ENCODE results near the gene STAG2. TPM values are rescaled to one million over a fixed set of nuclear protein-coding genes. Genes with fewer than 3 reads are reported as not detected.
"Not testable (repeated sequence)": the region's sequence is repeated elsewhere in the genome, so short reads cannot be mapped to it uniquely, and the experiment has no call there.

Gene STAG2
- total RNA-seq, 1 donor from 2014 or later = 70.7 TPM

- H3K27me3 Mint-ChIP-seq (ENCODE audit: low read depth) = no peaks in the 10 kb centered on the region
- no peaks in the 10 kb centered on the region for H3K4me1 Mint-ChIP-seq
- H3K27ac Mint-ChIP-seq (ENCODE audit: unreplicated experiment) = no peak overlapping the region
- H3K36me3 Mint-ChIP-seq (ENCODE audit: low read depth) = peaks cover 9% of the 10 kb centered on the region
- DNase-seq (ENCODE audit: low read depth, low spot score) = no peak
- no peak overlapping the region for H3K4me3 Mint-ChIP-seq
- H3K9me3 Mint-ChIP-seq = peaks cover 14% of the 10 kb centered on the region
- TF ChIP-seq, protein P1, sequence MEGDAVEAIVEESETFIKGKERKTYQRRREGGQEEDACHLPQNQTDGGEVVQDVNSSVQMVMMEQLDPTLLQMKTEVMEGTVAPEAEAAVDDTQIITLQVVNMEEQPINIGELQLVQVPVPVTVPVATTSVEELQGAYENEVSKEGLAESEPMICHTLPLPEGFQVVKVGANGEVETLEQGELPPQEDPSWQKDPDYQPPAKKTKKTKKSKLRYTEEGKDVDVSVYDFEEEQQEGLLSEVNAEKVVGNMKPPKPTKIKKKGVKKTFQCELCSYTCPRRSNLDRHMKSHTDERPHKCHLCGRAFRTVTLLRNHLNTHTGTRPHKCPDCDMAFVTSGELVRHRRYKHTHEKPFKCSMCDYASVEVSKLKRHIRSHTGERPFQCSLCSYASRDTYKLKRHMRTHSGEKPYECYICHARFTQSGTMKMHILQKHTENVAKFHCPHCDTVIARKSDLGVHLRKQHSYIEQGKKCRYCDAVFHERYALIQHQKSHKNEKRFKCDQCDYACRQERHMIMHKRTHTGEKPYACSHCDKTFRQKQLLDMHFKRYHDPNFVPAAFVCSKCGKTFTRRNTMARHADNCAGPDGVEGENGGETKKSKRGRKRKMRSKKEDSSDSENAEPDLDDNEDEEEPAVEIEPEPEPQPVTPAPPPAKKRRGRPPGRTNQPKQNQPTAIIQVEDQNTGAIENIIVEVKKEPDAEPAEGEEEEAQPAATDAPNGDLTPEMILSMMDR (conservative IDR thresholded peaks at IDR 0.05) = no peak
These were observed 166.0 kb downstream of the STAG2 start for GRCh38 chrX:124127496-124127895.

DNA sequence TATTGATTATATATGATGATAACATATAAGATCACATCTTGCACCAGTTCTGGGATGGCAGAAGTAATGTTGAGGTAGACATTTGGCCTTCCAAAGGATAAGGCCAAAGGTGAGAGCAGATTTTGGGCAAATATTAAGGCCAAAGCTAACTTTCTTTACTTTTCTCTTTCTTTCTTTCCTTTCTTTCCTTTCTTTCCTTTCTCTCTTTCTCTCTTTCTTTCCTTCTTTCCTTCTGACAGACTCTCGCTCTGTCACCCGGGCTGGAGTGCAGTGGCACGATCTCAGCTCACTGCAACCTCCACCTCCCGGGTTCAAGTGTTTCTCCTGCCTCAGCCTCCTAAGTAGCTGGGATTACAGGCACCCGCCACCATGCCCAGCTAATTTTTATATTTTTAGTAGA lies 170.9 kb downstream of the STAG2 start:
- H3K4me3 Mint-ChIP-seq; H3K27me3 Mint-ChIP-seq (ENCODE audit: low read depth); H3K36me3 Mint-ChIP-seq (ENCODE audit: low read depth); H3K27ac Mint-ChIP-seq (ENCODE audit: unreplicated experiment); DNase-seq (ENCODE audit: low read depth, low spot score); H3K4me1 Mint-ChIP-seq: not testable (repeated sequence)
- peaks cover 10% of the 10 kb centered on the region for H3K9me3 Mint-ChIP-seq

DNA sequence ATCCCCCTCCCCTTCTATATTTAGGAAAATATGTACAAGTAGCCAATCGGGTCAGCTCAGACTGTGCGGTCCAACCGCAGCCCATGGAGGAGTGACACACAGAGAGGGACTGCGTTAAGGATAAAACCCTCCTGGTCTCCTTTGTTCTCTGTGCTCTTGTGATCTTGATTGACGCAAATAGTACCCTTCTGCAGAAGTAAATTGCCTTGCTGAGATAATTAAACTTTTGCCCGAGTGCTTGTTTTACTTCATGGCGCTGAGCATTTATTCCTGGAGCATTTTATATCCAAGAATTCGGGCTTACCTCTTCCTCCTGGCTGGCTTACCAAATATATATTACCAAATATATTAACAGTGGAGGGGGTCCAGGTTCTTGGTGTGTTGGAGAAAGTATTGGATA lies 184.2 kb downstream of the STAG2 start:
- H3K4me1 Mint-ChIP-seq = peaks cover 5% of the 10 kb centered on the region
- peaks cover 2% of the 10 kb centered on the region for H3K27me3 Mint-ChIP-seq (ENCODE audit: low read depth)

GRCh38 chrX:124151195-124151594 lies 189.7 kb downstream of the STAG2 start:
- no peaks in the 10 kb centered on the region for H3K27me3 Mint-ChIP-seq (ENCODE audit: low read depth)
- H3K27ac Mint-ChIP-seq (ENCODE audit: unreplicated experiment) = no peak overlapping the region
- TF ChIP-seq, protein P1 (conservative IDR thresholded peaks at IDR 0.05) = no peak
- peaks cover 15% of the 10 kb centered on the region for H3K9me3 Mint-ChIP-seq
- H3K4me1 Mint-ChIP-seq = peaks cover 2% of the 10 kb centered on the region
- no peak for DNase-seq (ENCODE audit: low read depth, low spot score)
- peaks cover 8% of the 10 kb centered on the region for H3K36me3 Mint-ChIP-seq (ENCODE audit: low read depth)
- no peak overlapping the region for H3K4me3 Mint-ChIP-seq

More for the DNA sequence above, 184.2 kb downstream of the STAG2 start:
- peaks cover 8% of the 10 kb centered on the region for H3K36me3 Mint-ChIP-seq (ENCODE audit: low read depth)
- TF ChIP-seq, protein P1 (conservative IDR thresholded peaks at IDR 0.05) = no peak
- H3K9me3 Mint-ChIP-seq = peaks cover 9% of the 10 kb centered on the region
- DNase-seq (ENCODE audit: low read depth, low spot score) = no peak
- H3K4me3 Mint-ChIP-seq = no peak overlapping the region
- H3K27ac Mint-ChIP-seq (ENCODE audit: unreplicated experiment) = no peak overlapping the region

Other genes starting within 250 kb of the STAG2 start
- gene THOC2, start 228.7 kb upstream of the STAG2 start, total RNA-seq = 91.1 and 96.2 TPM in 2 replicates
- 34.1 and 34.4 TPM in 2 replicates for gene XIAP, start 101.7 kb upstream of the STAG2 start, total RNA-seq